ENCODE data around the gene CNPY2. TPM values are rescaled to one million over a fixed set of nuclear protein-coding genes. Genes with fewer than 3 reads are reported as not detected.
"Not testable (repeated sequence)": the region's sequence is repeated elsewhere in the genome, so short reads cannot be mapped to it uniquely, and the experiment has no call there.

The CNPY2 gene
- total RNA-seq, 1 experiment from 2014 or later = 311 TPM

- in situ Hi-C loops (cut with HindIII; ENCODE audit: low pct_unique_long_range_greater_than_20kb, low sequenced_read_pairs) = no loop called here
- DNase-seq (ENCODE audit: low read depth, low spot score) = no peak
Measured at GRCh38 chr12:56336361-56337167, 20.8 kb upstream of the CNPY2 start.

- in situ Hi-C loops (cut with HindIII; ENCODE audit: low pct_unique_long_range_greater_than_20kb, low sequenced_read_pairs); DNase-seq (ENCODE audit: low read depth, low spot score): not testable (repeated sequence)
Measured at GRCh38 chr12:56335527-56335926, 19.7 kb upstream of the CNPY2 start.

GRCh38 chr12:56334490-56334793 lies 18.7 kb upstream of the CNPY2 start:
- no peak for DNase-seq (ENCODE audit: low read depth, low spot score)
- in situ Hi-C loops (cut with HindIII; ENCODE audit: low pct_unique_long_range_greater_than_20kb, low sequenced_read_pairs) = no loop called here

- in situ Hi-C loops (cut with HindIII; ENCODE audit: low pct_unique_long_range_greater_than_20kb, low sequenced_read_pairs) = no loop called here
- peak; percentile 97 for DNase-seq (ENCODE audit: low read depth, low spot score)
Measured at GRCh38 chr12:56333679-56334489, 18.1 kb upstream of the CNPY2 start, which contains the start of gene PAN2. PAN2 (minus strand) TSS chr12:56334000; CDS start chr12:56333094, 906 bp downstream.

GRCh38 chr12:56333197-56333678 lies 17.4 kb upstream of the CNPY2 start:
- in situ Hi-C loops (cut with HindIII; ENCODE audit: low pct_unique_long_range_greater_than_20kb, low sequenced_read_pairs) = no loop called here

GRCh38 chr12:56332512-56333196 lies 16.9 kb upstream of the CNPY2 start:
- no peak for DNase-seq (ENCODE audit: low read depth, low spot score)
- in situ Hi-C loops (cut with HindIII; ENCODE audit: low pct_unique_long_range_greater_than_20kb, low sequenced_read_pairs) = no loop called here

More at GRCh38 chr12:56333197-56333678, 17.4 kb upstream of the CNPY2 start:
- no peak for DNase-seq (ENCODE audit: low read depth, low spot score)

- DNase-seq (ENCODE audit: low read depth, low spot score) = no peak
- in situ Hi-C loops (cut with HindIII; ENCODE audit: low pct_unique_long_range_greater_than_20kb, low sequenced_read_pairs) = no loop called here
Measured at GRCh38 chr12:56330936-56331490, 15.2 kb upstream of the CNPY2 start.

GRCh38 chr12:56326533-56326932 lies 10.7 kb upstream of the CNPY2 start:
- in situ Hi-C loops (cut with HindIII; ENCODE audit: low pct_unique_long_range_greater_than_20kb, low sequenced_read_pairs) = no loop called here
- no peak for DNase-seq (ENCODE audit: low read depth, low spot score)

- in situ Hi-C loops (cut with HindIII; ENCODE audit: low pct_unique_long_range_greater_than_20kb, low sequenced_read_pairs) = no loop called here
- no peak for DNase-seq (ENCODE audit: low read depth, low spot score)
Measured at GRCh38 chr12:56326126-56326525, 10.3 kb upstream of the CNPY2 start.

GRCh38 chr12:56324206-56324605 lies 8.4 kb upstream of the CNPY2 start:
- in situ Hi-C loops (cut with HindIII; ENCODE audit: low pct_unique_long_range_greater_than_20kb, low sequenced_read_pairs) = no loop called here

GRCh38 chr12:56321610-56322009 lies 5.8 kb upstream of the CNPY2 start:
- in situ Hi-C loops (cut with HindIII; ENCODE audit: low pct_unique_long_range_greater_than_20kb, low sequenced_read_pairs); DNase-seq (ENCODE audit: low read depth, low spot score): not testable (repeated sequence)

More at GRCh38 chr12:56324206-56324605, 8.4 kb upstream of the CNPY2 start:
- DNase-seq (ENCODE audit: low read depth, low spot score) = no peak

- no peak for DNase-seq (ENCODE audit: low read depth, low spot score)
- in situ Hi-C loops (cut with HindIII; ENCODE audit: low pct_unique_long_range_greater_than_20kb, low sequenced_read_pairs) = no loop called here
Measured at GRCh38 chr12:56321027-56321426, 5.2 kb upstream of the CNPY2 start.

GRCh38 chr12:56317675-56318074 lies 1.9 kb upstream of the CNPY2 start:
- peak; percentile 47 for DNase-seq (ENCODE audit: low read depth, low spot score)
- in situ Hi-C loops (cut with HindIII; ENCODE audit: low pct_unique_long_range_greater_than_20kb, low sequenced_read_pairs) = no loop called here

- in situ Hi-C loops (cut with HindIII; ENCODE audit: low pct_unique_long_range_greater_than_20kb, low sequenced_read_pairs) = no loop called here
- peak; percentile 87 for DNase-seq (ENCODE audit: low read depth, low spot score)
Measured at GRCh38 chr12:56315249-56315621, 553 bp downstream of the CNPY2 start.

GRCh38 chr12:56311003-56311402 lies 4.8 kb downstream of the CNPY2 start:
- no peak for DNase-seq (ENCODE audit: low read depth, low spot score)
- in situ Hi-C loops (cut with HindIII; ENCODE audit: low pct_unique_long_range_greater_than_20kb, low sequenced_read_pairs) = no loop called here

- no peak for DNase-seq (ENCODE audit: low read depth, low spot score)
- in situ Hi-C loops (cut with HindIII; ENCODE audit: low pct_unique_long_range_greater_than_20kb, low sequenced_read_pairs) = no loop called here
Measured at GRCh38 chr12:56308714-56309113, 7.1 kb downstream of the CNPY2 start.

- in situ Hi-C loops (cut with HindIII; ENCODE audit: low pct_unique_long_range_greater_than_20kb, low sequenced_read_pairs) = no loop called here
- no peak for DNase-seq (ENCODE audit: low read depth, low spot score)
Measured at GRCh38 chr12:56307221-56307965, 8.4 kb downstream of the CNPY2 start.

All from SK-MEL-5 (cell line).